ENCODE results near the gene ZMYND8. TPM values are rescaled to one million over a fixed set of nuclear protein-coding genes. Genes with fewer than 3 reads are reported as not detected.

Gene ZMYND8
- total and polyA plus RNA-seq, 2 of the 8 experiments (the other 6 are each of a cell fraction or from before 2014, with no cell fraction given) = 50.5 to 163 TPM

- Histone ChIP-seq H3K14ac (ENCODE audit: insufficient read length) (no peak overlapping the region), H3K23me2 (ENCODE audit: low read depth, low read length) (no peaks in the 10 kb centered on the region), H3K4ac (replicated peaks; ENCODE audit: insufficient read length, low read depth, low read length) (no peak overlapping the region), H2AFZ (ENCODE audit: low read length) (no peak overlapping the region), H3K79me1 (ENCODE audit: low read depth, low read length) (no peaks in the 10 kb centered on the region), H2BK15ac (ENCODE audit: low read length) (peak overlapping the region; percentile 16; the same call in 1 of the 2 replicates), H3K4me3 (ENCODE audit: extremely low read depth in 1 of 4, insufficient read depth in 2 of 4, low read depth in 3 of 4, low read length in 4 of 4) (no peak overlapping the region), H4K8ac (ENCODE audit: extremely low read depth, insufficient read depth, low read length) (no peak overlapping the region), H4K91ac (replicated peaks; ENCODE audit: insufficient read length, low read length) (no peak overlapping the region), H4K20me1 (replicated peaks in 1 of 2; ENCODE audit: control insufficient read depth in 1 of 2, insufficient read depth in 2 of 2, low read length in 2 of 2) (no peaks in the 10 kb centered on the region), H3K9ac (replicated peaks in 1 of 4; ENCODE audit: extremely low read depth in 1 of 4, low read depth in 3 of 4, low read length in 3 of 4) (no peak overlapping the region), H3K4me2 (ENCODE audit: insufficient read depth in 1 of 2, low read depth in 2 of 2, low read length in 2 of 2) (no peak overlapping the region), H3K27me3 (replicated peaks in 1 of 4; ENCODE audit: control insufficient read depth in 3 of 4, extremely low read depth in 1 of 4, insufficient read depth in 3 of 4, low read length in 3 of 4) (no peaks in the 10 kb centered on the region), H3K56ac (replicated peaks; ENCODE audit: insufficient read length, low read depth, low read length) (no peak overlapping the region), H2BK12ac (ENCODE audit: low read depth, low read length) (no peak overlapping the region), H2BK120ac (replicated peaks; ENCODE audit: low read depth, low read length) (no peak overlapping the region), H3K27ac (ENCODE audit: low read depth, low read length) (no peak overlapping the region), H3K79me2 (ENCODE audit: control insufficient read depth in 1 of 2, insufficient read depth in 2 of 2, low read length in 2 of 2) (no peaks in the 10 kb centered on the region), H3K9me3 (ENCODE audit: insufficient read depth in 2 of 2, low read depth in 1 of 2, low read length in 1 of 2) (no peaks in the 10 kb centered on the region), H2BK5ac (ENCODE audit: low read depth, low read length) (no peak overlapping the region), H3K23ac (ENCODE audit: insufficient read length) (no peak overlapping the region), H3K36me3 (ENCODE audit: control insufficient read depth in 2 of 4, insufficient read depth in 4 of 4, low read length in 3 of 4) (no peaks in the 10 kb centered on the region), H2BK20ac (ENCODE audit: low read length) (no peak overlapping the region), H3K18ac (ENCODE audit: extremely low read depth, low read length) (no peak overlapping the region), H2AK5ac (ENCODE audit: low read depth, low read length) (no peak overlapping the region), H3K4me1 (replicated peaks in 1 of 4; ENCODE audit: control insufficient read depth in 3 of 4, insufficient read depth in 4 of 4, low read length in 3 of 4) (peaks cover 0 to 17% (median 6%) of the 10 kb centered on the region in 4 experiments; a peak in 6 of 7 replicates), H4K5ac (ENCODE audit: insufficient read length, low read depth, low read length) (no peak overlapping the region)
- ChIA-PET CTCF (ENCODE audit: partially characterized antibody) (interaction anchor here (0.6 to 2.7 kb wide), 5 partner anchors 11 to 203 kb away, joined by 3 to 9 read pairs (median 3); no protein-coding TSS in a partner anchor), POLR2A (ENCODE audit: partially characterized antibody) (no interaction called here)
- DNase-seq (ENCODE audit: low read depth in 1 of 2, low spot score in 2 of 2) = no peak
- WGBS, 2 experiments (ENCODE audit: extremely low coverage in 1 of 2, insufficient coverage in 1 of 2, insufficient read length in 1 of 2, insufficient replicate concordance in 2 of 2, low coverage in 1 of 2, low lambda C conversion rate in 2 of 2, missing lambda C conversion rate in 1 of 2) = 88% methylated on average over 10 of the region's 10 CpGs; no CpG with 5 or more reads in 1 of the 2 experiments
- FAIRE-seq = no peak
- TF ChIP-seq GABPA (IDR thresholded peaks at IDR 0.05; ENCODE audit: borderline replicate concordance, insufficient read depth, low read length) = no peak
- TF ChIP-seq ASH2L (IDR thresholded peaks at IDR 0.05; ENCODE audit: low read length) = no peak
- TF ChIP-seq EZH2 (IDR thresholded peaks at IDR 0.05; ENCODE audit: low read depth, low read length, severe bottlenecking) = no peak
Measured at GRCh38 chr20:47202733-47203667, 153.5 kb downstream of the ZMYND8 start.

All from H1 (cell line).